Tibial artery (tissue), 4 donors: Measurements from ENCODE around the gene DNAJC27.

Experiments
- DNase-seq, 2 donors: peaks; one replicate each; pipeline ENCODE4 v3.0.0-alpha.2; 2019
- H3K27ac ChIP-seq, 2 donors: fragments of 200-600 bp; sonication (generic) in 1 of 2; 1 replicate in 1 of 2; 2 replicates in 1 of 2; pipeline ENCODE4 v1.5.1; 2018 to 2019; ENCODE audit warnings: mild to moderate bottlenecking in 1 of 2
- H3K27me3 ChIP-seq, 2 donors: fragments of 200-600 bp; sonication (generic) in 1 of 2; one replicate each; pipeline versions ENCODE4 v1.5.1 to v1.6.0; 2016 to 2019
- H3K36me3 ChIP-seq, 3 donors: fragments of 200-600 bp; sonication (generic) in 2 of 3; one replicate each; pipeline ENCODE4 v1.5.1; 2016 to 2019; ENCODE audit warnings: mild to moderate bottlenecking in 2 of 3
- H3K4me1 ChIP-seq, 4 donors: fragments of 200-600 bp; sonication (generic) in 2 of 4; 1 replicate in 3 of 4; 2 replicates in 1 of 4; pipeline ENCODE4 v1.5.1; 2016 to 2019
- H3K4me3 ChIP-seq, 2 donors: fragments of 200-600 bp; sonication (generic) in 1 of 2; 1 replicate in 1 of 2; 2 replicates in 1 of 2; pipeline ENCODE4 v1.5.1; 2018 to 2019; ENCODE audit warnings: mild to moderate bottlenecking in 2 of 2
- H3K9me3 ChIP-seq, 3 donors: fragments of 200-600 bp; sonication (generic) in 1 of 3; one replicate each; pipeline ENCODE4 v1.5.1; 2016 to 2019
- intact Hi-C: fragments of 100-400 bp; cut with DNase I; formaldehyde crosslinking; loops from one replicate; pipeline ENCODE4 v1.15.0; 2023; ENCODE audit warnings: low total_unique reads
- TF ChIP-seq, protein P1 (sequence below), 2 experiments: fragments of 200-600 bp in 1 of 2; fragments of 450-650 bp in 1 of 2; IDR thresholded peaks; one replicate each; pipeline ENCODE4 v1.5.1; 2017 to 2019; ENCODE audit warnings: antibody characterized with exemption in 2 of 2, mild to moderate bottlenecking in 1 of 2, moderate library complexity in 1 of 2

Gene DNAJC27

DNA sequence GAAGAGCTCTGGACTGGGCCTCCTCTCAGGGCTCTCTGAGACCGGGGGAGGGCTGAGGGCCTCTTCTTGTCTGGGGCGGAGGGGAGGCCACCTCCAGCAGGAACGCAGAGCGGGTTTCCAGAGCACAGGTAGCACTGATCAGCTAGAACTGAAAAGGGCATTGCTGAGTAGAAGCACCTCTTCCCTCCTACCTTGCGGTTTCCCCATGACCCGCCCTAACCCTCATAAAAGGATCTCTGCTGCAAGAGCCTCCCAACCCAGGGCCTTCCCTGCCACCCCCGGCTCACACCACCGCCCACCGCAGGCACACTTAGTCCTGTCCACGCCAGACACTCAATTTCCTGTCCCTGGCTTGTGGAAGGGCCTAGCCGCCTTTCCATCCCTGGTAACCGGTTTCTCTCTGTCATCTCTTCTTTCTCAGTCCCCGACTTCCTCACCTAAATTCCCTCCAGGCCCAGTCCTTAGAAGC is 52.7 kb downstream of the DNAJC27 start:
- peaks cover 0 to 11% (median 7%) of the 10 kb centered on the region in 3 donors for H3K36me3 ChIP-seq
- H3K27me3 ChIP-seq = no peaks in the 10 kb centered on the region
- peaks cover 0 to 58% (median 35%) of the 10 kb centered on the region in 4 donors for H3K4me1 ChIP-seq
- peak in 1 of 2 donors; percentile 64 for DNase-seq
- H3K4me3 ChIP-seq = peak overlapping the region; percentile 57 to 72
- intact Hi-C loops = loop anchor here (5.0 kb wide), 1 partner anchor 48 kb away; no protein-coding TSS in a partner anchor
- no peaks in the 10 kb centered on the region for H3K9me3 ChIP-seq
- TF ChIP-seq, protein P1, sequence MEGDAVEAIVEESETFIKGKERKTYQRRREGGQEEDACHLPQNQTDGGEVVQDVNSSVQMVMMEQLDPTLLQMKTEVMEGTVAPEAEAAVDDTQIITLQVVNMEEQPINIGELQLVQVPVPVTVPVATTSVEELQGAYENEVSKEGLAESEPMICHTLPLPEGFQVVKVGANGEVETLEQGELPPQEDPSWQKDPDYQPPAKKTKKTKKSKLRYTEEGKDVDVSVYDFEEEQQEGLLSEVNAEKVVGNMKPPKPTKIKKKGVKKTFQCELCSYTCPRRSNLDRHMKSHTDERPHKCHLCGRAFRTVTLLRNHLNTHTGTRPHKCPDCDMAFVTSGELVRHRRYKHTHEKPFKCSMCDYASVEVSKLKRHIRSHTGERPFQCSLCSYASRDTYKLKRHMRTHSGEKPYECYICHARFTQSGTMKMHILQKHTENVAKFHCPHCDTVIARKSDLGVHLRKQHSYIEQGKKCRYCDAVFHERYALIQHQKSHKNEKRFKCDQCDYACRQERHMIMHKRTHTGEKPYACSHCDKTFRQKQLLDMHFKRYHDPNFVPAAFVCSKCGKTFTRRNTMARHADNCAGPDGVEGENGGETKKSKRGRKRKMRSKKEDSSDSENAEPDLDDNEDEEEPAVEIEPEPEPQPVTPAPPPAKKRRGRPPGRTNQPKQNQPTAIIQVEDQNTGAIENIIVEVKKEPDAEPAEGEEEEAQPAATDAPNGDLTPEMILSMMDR (IDR thresholded peaks at IDR 0.05) = no peak
- H3K27ac ChIP-seq = peak overlapping the region; percentile 65 to 76

- peaks cover 0 to 64% (median 38%) of the 10 kb centered on the region in 4 donors for H3K4me1 ChIP-seq
- peak overlapping the region; percentile 57 to 72 for H3K4me3 ChIP-seq
- no peaks in the 10 kb centered on the region for H3K9me3 ChIP-seq
- DNase-seq = peak in 1 of 2 donors; percentile 68
- no peaks in the 10 kb centered on the region for H3K27me3 ChIP-seq
- intact Hi-C loops = loop anchor here (5.0 kb wide), 1 partner anchor 49 kb away; no protein-coding TSS in a partner anchor
- H3K27ac ChIP-seq = peak overlapping the region; percentile 65 to 76
- TF ChIP-seq, protein P1 (IDR thresholded peaks at IDR 0.05) = no peak
- peaks cover 0 to 11% (median 7%) of the 10 kb centered on the region in 3 donors for H3K36me3 ChIP-seq
These were observed 53.3 kb downstream of the DNAJC27 start for GRCh38 chr2:24918326-24919036.

- Histone ChIP-seq H3K4me1 (peaks cover 0 to 70% (median 38%) of the 10 kb centered on the region in 4 donors), H3K27me3 (no peaks in the 10 kb centered on the region), H3K36me3 (peaks cover 0 to 11% (median 7%) of the 10 kb centered on the region in 3 donors), H3K4me3 (peak overlapping the region; percentile 57 to 72), H3K27ac (no peak overlapping the region), H3K9me3 (no peaks in the 10 kb centered on the region)
- TF ChIP-seq, protein P1 (IDR thresholded peaks at IDR 0.05) = no peak
- intact Hi-C loops = loop anchor here (5.0 kb wide), 1 partner anchor 49 kb away; no protein-coding TSS in a partner anchor
- DNase-seq = peak in 1 of 2 donors; percentile 57
These were observed 53.9 kb downstream of the DNAJC27 start for GRCh38 chr2:24917731-24918325.

GRCh38 chr2:24917086-24917485 is 54.7 kb downstream of the DNAJC27 start:
- intact Hi-C loops = loop anchor here (5.0 kb wide), 1 partner anchor 50 kb away; no protein-coding TSS in a partner anchor
- Histone ChIP-seq H3K9me3 (no peaks in the 10 kb centered on the region), H3K4me3 (peak overlapping the region in 1 of 2 donors; percentile 57), H3K27me3 (no peaks in the 10 kb centered on the region), H3K36me3 (peaks cover 0 to 11% (median 7%) of the 10 kb centered on the region in 3 donors), H3K27ac (no peak overlapping the region), H3K4me1 (peaks cover 0 to 70% (median 38%) of the 10 kb centered on the region in 4 donors)
- peak in 1 of 2 donors; percentile 42 for DNase-seq
- TF ChIP-seq, protein P1 (IDR thresholded peaks at IDR 0.05) = no peak

DNA sequence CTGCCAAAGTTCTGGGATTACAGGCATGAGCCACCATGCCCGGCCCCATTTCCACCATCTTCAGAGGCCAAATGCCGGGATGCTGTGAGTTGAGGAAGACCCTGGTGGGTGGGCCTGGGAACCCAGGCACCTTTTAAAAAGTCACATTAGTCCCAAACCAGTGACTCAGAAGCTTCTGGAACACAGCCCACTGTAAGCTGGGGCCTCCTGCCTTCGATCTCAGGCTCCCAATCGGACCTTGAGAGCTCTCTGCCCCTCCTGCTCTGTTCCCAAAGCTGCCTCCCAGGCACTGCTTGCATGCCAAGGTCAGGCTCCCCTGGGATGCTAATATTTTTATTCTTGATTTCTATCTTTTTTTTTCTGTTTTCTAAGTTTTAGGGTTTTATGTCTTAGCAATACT is 56.0 kb downstream of the DNAJC27 start:
- no peak for DNase-seq
- no peaks in the 10 kb centered on the region for H3K9me3 ChIP-seq
- peak overlapping the region in 1 of 2 donors; percentile 8 for H3K27ac ChIP-seq
- H3K36me3 ChIP-seq = peaks cover 0 to 12% (median 7%) of the 10 kb centered on the region in 3 donors
- TF ChIP-seq, protein P1 (IDR thresholded peaks at IDR 0.05) = no peak
- peaks cover 0 to 65% (median 35%) of the 10 kb centered on the region in 4 donors for H3K4me1 ChIP-seq
- intact Hi-C loops = loop anchor here (5.0 kb wide), 1 partner anchor 52 kb away; no protein-coding TSS in a partner anchor
- H3K27me3 ChIP-seq = no peaks in the 10 kb centered on the region
- no peak overlapping the region for H3K4me3 ChIP-seq
